Left renal pelvis (tissue), 4 donors: ENCODE measurements around the gene CTU2. TPM values are rescaled to one million over a fixed set of nuclear protein-coding genes. Genes with fewer than 3 reads are reported as not detected.

Experiments
- DNase-seq, 4 donors: peaks; one replicate each; pipeline ENCODE4 v3.0.0-alpha.2; 2013; ENCODE audit warnings: low read depth in 4 of 4, low spot score in 3 of 4
- polyA plus RNA-seq, 4 donors: library from polyadenylated mRNA; unstranded; fragments of 120-200 nt; gene quantifications; one replicate each; pipeline ENCODE4 v1.2.1, GENCODE V29; 2013; ENCODE audit not compliant: insufficient read length in 4 of 4

Gene CTU2
- polyA plus RNA-seq, 4 donors = 10.5 to 17.0 (median 11.6) TPM

GRCh38 chr16:88695753-88696152, 10.6 kb upstream of the CTU2 start:
- DNase-seq = no peak

GRCh38 chr16:88696441-88696840, 9.9 kb upstream of the CTU2 start:
- no peak for DNase-seq

GRCh38 chr16:88697116-88697830, 9.0 kb upstream of the CTU2 start:
- DNase-seq = no peak

GRCh38 chr16:88697831-88698615, 8.3 kb upstream of the CTU2 start:
- DNase-seq = no peak

GRCh38 chr16:88698646-88699045, 7.7 kb upstream of the CTU2 start:
- no peak for DNase-seq

GRCh38 chr16:88699180-88699579, 7.1 kb upstream of the CTU2 start:
- no peak for DNase-seq

- DNase-seq = no peak
Observed at GRCh38 chr16:88700322-88700635, 6.0 kb upstream of the CTU2 start.

GRCh38 chr16:88700636-88701482, 5.4 kb upstream of the CTU2 start:
- peak in 3 of 4 donors; percentile 20 to 42 (median 26) for DNase-seq

- DNase-seq = no peak
Observed at GRCh38 chr16:88701581-88702370, 4.5 kb upstream of the CTU2 start.

- no peak for DNase-seq
Observed at GRCh38 chr16:88702371-88703210, 3.7 kb upstream of the CTU2 start.

GRCh38 chr16:88703486-88704309, 2.6 kb upstream of the CTU2 start:
- no peak for DNase-seq

- DNase-seq = no peak
Observed at GRCh38 chr16:88705076-88705684, 1.1 kb upstream of the CTU2 start.

- no peak for DNase-seq
Observed at GRCh38 chr16:88705801-88706228, 488 bp upstream of the CTU2 start.

GRCh38 chr16:88706965-88707826, 893 bp downstream of the CTU2 start:
- no peak for DNase-seq

- no peak for DNase-seq
Observed at GRCh38 chr16:88710556-88710955, 4.3 kb downstream of the CTU2 start.

GRCh38 chr16:88711750-88712340, 5.5 kb downstream of the CTU2 start:
- no peak for DNase-seq

GRCh38 chr16:88712362-88712979, 6.2 kb downstream of the CTU2 start:
- no peak for DNase-seq
